GM21529 (cell line): ENCODE results near the gene STK33.

Experiments
- ATAC-seq: cut with Tn5 transposase; IDR thresholded peaks from one replicate; pipeline ENCODE4 v1.9.1; 2021; ENCODE audit not compliant: unreplicated experiment

The STK33 gene

DNA sequence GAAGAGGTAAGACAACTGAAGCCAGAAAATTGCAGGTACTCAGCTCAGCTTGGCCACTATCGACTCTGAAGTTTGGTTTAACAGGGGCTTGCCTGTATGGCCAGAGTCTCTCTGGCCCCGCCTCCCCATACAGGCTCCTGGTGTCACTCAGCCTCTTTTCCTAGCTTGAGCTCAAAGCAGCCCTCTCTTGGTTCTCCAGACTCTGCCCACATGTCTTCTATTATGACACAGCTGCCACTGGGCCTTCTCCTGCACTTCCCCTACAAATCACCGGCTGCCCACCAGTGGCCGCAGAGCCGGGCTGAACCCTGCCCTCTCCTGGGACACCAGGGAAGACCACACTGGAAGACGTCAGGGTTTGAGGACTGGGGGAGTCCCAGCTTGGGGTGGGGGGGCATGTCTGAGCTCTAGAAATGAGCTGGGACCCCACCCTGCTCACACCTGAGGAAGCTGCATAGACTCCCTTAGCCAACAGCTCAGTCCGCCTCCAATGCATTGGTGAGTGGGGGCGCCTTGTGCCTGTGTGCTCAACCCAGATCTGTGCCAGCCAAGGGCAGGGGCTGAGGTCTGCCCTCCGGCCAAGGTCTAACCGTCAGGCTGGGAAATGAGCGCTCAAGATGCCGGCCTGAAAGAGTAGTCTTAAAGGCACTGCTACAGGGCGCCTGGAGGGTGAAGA, 236.0 kb downstream of the STK33 start:
- no peak for ATAC-seq

GRCh38 chr11:8357505-8357888, 236.5 kb downstream of the STK33 start:
- no peak for ATAC-seq

DNA sequence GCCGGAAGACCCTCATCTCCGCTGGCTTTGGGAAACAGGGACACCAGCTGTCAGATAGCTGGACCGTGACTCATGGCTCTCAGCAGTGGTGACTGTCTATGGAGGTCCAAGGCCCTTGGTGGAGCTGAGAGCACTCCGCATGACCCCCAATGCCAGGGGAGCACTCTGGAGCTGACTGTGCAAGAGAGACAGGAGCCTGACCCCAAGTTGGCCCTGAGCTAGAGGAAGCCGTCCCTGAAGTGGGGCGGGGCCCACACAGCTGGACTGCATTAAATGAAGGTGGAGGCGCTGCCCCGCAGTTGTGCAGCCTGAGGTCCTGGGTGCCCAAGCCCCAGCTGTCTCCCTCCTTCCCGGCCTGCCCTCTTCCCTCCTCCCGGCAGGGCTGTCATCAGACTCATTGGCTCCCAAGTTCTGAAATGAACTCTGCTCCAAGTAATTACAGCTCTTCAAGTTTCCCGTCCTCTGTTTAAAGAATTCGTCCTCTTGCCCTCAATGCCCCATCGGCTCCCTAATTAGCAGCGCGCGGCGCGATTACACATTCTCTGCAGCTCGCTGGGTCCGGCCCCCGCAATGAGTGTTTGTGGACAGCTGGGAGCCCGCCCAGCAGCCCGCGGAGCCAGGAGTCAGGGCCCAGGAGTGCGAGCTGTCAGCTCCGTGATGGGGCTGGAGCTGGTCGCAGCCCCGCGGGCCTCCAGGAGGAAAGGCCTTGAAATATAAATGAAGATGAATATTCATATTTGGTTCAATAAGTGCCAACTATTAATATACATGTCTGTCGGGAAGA, 237.1 kb downstream of the STK33 start:
- ATAC-seq, result no peak

DNA sequence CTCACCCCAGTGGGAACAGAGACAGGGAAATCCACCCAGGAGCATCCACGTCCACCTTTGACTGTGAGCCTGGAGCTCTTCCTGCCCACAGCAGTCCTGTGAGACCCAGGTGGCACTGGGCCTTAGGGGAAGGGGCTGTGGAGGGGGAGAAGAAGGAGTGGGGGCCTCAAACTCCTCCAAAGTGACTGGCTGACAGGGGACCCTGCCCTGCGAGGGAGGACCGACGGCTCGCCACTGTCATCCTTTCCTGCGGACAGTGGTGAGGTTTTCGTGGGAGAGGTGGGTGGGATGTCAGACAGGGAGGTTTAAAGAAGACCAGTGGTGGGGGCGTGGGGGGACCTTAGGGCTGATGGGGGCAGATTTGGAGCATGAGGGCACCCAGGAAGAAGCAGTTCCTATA, 237.8 kb downstream of the STK33 start:
- ATAC-seq, result no peak

- no peak for ATAC-seq
Observed at GRCh38 chr11:8355416-8355742, 238.6 kb downstream of the STK33 start.

DNA sequence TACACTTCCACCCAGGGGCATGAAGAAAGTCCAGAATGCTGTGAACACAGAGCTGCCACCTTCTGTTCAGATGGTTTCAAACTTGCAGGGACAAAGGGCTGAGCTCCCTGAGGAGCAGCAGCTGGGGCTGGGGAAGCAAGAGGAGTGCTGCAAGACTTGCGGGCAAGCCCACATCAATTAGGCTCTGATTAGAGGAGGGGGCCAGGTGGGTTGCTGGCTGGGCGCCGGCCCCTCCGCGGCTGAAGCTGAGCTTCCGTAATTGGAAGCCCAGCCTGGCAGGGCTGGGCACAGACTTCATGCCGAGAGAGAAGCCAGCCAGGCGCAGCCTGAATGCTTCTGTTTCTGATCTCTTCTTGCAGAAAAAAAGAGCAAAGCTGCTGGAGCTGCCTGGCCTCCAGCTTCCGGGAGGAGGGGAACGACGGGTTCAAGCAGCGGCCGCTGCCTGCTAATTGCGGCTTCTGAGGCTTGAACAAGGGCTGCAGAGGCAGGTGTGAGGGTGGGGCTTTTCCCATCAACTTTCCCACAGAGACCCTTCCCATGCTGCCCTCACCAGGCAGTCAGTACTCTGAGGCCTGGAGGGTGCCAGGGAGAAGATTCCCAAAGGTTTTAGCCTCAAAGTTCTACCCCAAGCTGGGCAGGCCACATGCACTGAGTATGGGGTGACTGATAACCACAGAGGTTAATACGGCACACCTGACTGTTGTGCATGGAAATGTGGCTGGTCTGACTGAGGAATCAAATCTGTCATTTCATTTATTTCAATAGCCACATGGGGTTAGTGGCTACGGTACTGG, 239.2 kb downstream of the STK33 start:
- no peak for ATAC-seq

- ATAC-seq, result no peak
Observed at GRCh38 chr11:8352876-8353505, 241.0 kb downstream of the STK33 start.

GRCh38 chr11:8352103-8352875, 241.7 kb downstream of the STK33 start:
- no peak for ATAC-seq

DNA sequence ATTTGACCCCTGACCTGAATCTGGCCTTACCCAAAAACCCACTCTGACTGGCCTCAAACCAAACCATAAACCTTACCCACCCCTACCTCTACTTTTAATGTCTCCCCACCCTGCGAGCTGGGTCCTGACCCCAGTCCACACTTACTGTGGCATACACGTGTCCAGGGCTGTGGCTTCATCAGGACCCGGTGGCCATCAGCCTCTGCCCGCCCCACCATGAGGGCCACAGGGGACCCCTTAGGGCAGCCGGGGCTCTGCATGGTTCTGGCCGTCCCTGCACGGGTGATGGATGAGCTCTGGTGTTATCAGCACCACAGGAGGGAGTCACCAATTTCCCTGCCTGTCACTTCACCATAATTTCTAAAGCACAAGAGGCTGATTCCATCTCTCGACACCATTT, 242.8 kb downstream of the STK33 start:
- ATAC-seq, result no peak

GRCh38 chr11:8347978-8348377, 246.1 kb downstream of the STK33 start:
- no peak for ATAC-seq

GRCh38 chr11:8346157-8346755, 247.8 kb downstream of the STK33 start:
- no peak for ATAC-seq

GRCh38 chr11:8345179-8345578, 248.8 kb downstream of the STK33 start:
- ATAC-seq, result no peak

GRCh38 chr11:8344346-8344745, 249.7 kb downstream of the STK33 start:
- no peak for ATAC-seq

DNA sequence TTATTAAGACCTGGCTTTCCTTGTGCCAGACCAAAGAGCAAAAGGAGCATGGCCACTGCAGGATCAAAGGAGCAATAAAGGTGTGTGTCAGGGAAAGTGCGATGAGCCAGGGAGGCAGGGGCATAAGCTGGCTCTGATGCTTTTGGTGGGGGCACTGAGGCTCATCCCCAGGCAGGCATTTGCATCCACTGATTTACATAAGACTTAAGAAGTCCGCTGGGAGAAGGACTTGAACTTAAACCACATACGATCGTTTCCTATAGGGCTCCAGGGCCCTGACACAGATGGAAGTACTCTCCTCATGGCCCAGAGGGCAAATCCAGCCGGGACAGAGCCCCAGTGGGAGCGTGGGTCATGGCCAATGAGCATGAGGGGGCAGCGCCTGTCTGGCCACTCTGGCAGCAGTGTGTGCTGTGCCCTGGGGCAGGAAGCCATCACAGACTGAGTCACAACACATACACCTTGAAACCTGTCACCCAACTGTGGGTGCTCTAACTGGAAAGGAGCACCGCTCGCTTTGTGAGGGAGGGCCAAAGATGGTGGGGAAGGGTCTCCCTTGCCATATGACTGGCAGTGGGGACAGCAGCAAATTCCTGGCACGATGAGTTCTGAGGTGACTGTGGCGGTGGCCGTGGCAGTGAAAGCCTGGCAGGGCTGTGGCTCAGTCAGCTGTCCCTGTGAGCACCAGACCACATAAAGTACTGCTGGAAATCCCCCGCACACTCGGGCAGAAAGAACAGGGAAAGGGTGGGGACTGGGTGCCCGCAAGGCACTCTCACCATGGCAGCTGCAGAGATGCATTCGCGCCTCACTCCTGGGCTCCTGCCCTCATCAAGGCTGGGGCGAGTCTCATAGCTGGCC, 251.0 kb downstream of the STK33 start:
- ATAC-seq, result peak; percentile 87

DNA sequence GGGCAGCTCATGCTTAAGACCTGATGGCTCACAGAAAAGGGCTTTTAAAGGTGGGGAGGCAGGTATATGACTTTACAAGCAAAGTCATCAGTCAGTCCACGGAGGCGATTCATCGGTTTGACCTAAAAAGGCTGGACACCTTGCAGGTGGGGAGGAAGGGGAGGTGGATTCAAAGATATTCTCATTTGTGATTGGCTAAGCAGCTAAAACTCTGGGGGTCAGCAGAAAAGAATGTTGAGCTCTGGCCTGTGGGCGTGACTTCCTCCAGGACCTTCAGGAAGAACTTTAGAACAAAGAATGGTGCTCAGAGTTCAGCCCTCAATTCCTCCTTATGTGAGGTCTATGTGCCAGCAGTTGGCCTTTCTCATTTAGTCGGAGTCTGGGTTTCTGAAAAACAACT, 252.0 kb downstream of the STK33 start:
- ATAC-seq, result no peak
